Measurements from ENCODE around the gene PPDPF. TPM values are rescaled to one million over a fixed set of nuclear protein-coding genes. Genes with fewer than 3 reads are reported as not detected.
"Not testable (repeated sequence)": the region's sequence is repeated elsewhere in the genome, so short reads cannot be mapped to it uniquely, and the experiment has no call there.

Gene PPDPF
- total and polyA plus RNA-seq, 2 donors (not counting 3 experiments of a cell fraction or from before 2014, with no cell fraction given): 52.2 to 219 TPM

GRCh38 chr20:63513207-63513606 is 7.4 kb upstream of the PPDPF start:
- no peak overlapping the region for H3K9ac ChIP-seq (replicated peaks; ENCODE audit: extremely low read depth, insufficient read depth, low read length)
- no peak for FAIRE-seq
- no TSS peak for BruUV-seq (replicated peaks)
- H2AFZ ChIP-seq (ENCODE audit: low read depth, low read length): no peak overlapping the region
- H3K9me3 ChIP-seq (replicated peaks; ENCODE audit: control insufficient read depth, insufficient read depth, low read length): no peaks in the 10 kb centered on the region
- H3K4me2 ChIP-seq (ENCODE audit: insufficient read depth, low read length): no peak overlapping the region
- intact Hi-C loops (cut with micrococcal nuclease) (loop anchor here (10.0 kb wide), 1 partner anchor 78 kb away; no protein-coding TSS in a partner anchor), dilution Hi-C loops (cut with MboI; ENCODE audit: extremely low pct_ligation_motif_present, low sequenced_read_pairs) (no loop called here)
- no peaks in the 10 kb centered on the region for H3K36me3 ChIP-seq (ENCODE audit: control insufficient read depth in 2 of 2, extremely low read depth in 1 of 2, insufficient read depth in 2 of 2, low read length in 2 of 2)
- TF ChIP-seq FOS (IDR thresholded peaks at IDR 0.05; ENCODE audit: borderline replicate concordance, insufficient read depth, low read length) (no peak), CTCF (IDR thresholded peaks at IDR 0.05; ENCODE audit: extremely low read depth in 1 of 2, insufficient read depth in 1 of 2, low read depth in 1 of 2, low read length in 2 of 2) (no peak), POLR2AphosphoS5 (IDR thresholded peaks at IDR 0.05; ENCODE audit: insufficient read depth, low read depth, low read length) (no peak), MAX (IDR thresholded peaks at IDR 0.05; ENCODE audit: insufficient read depth, insufficient read length) (no peak), EZH2 (IDR thresholded peaks at IDR 0.05; ENCODE audit: borderline replicate concordance, low read depth, low read length, severe bottlenecking) (no peak), GATA2 (IDR thresholded peaks at IDR 0.05; ENCODE audit: insufficient read depth, insufficient read length, low read depth, low read length) (no peak), POLR2A (IDR thresholded peaks at IDR 0.05; ENCODE audit: low read depth, low read length) (no peak), JUN (IDR thresholded peaks at IDR 0.05; ENCODE audit: borderline replicate concordance, insufficient read depth, insufficient read length, low read depth) (no peak), MYC (IDR thresholded peaks at IDR 0.05; ENCODE audit: low read depth, low read length) (no peak)
- H3K4me3 ChIP-seq (replicated peaks in 1 of 3; ENCODE audit: insufficient read depth in 1 of 3, low read depth in 1 of 3, low read length in 3 of 3): no peak overlapping the region
- H3K9me1 ChIP-seq (replicated peaks; ENCODE audit: control insufficient read depth, extremely low read depth, insufficient read depth, low read length): no peaks in the 10 kb centered on the region
- H3K79me2 ChIP-seq (ENCODE audit: control insufficient read depth, insufficient read depth, low read length): no peaks in the 10 kb centered on the region
- H4K20me1 ChIP-seq (replicated peaks; ENCODE audit: control insufficient read depth, extremely low read depth, insufficient read depth, low read length): no peaks in the 10 kb centered on the region
- no peak overlapping the region for H3K27ac ChIP-seq (ENCODE audit: insufficient read depth, low read depth, low read length)
- POLR2A ChIA-PET: no interaction called here
- CTCF ChIA-PET: no interaction called here
- H3K27me3 ChIP-seq (ENCODE audit: control insufficient read depth in 2 of 2, insufficient read depth in 2 of 2, low read length in 2 of 2): peaks cover 0 to 2% of the 10 kb centered on the region in 2 experiments
- H3K4me1 ChIP-seq (ENCODE audit: control insufficient read depth, extremely low read depth, insufficient read depth, low read length): no peaks in the 10 kb centered on the region
- no peak for DNase-seq (ENCODE audit: low read depth, low spot score)

GRCh38 chr20:63514520-63514919 is 6.0 kb upstream of the PPDPF start:
- H3K9me1 ChIP-seq (replicated peaks; ENCODE audit: control insufficient read depth, extremely low read depth, insufficient read depth, low read length); H3K9ac ChIP-seq (replicated peaks; ENCODE audit: extremely low read depth, insufficient read depth, low read length); H3K27me3 ChIP-seq (ENCODE audit: control insufficient read depth in 2 of 2, insufficient read depth in 2 of 2, low read length in 2 of 2); DNase-seq (ENCODE audit: low read depth, low spot score); FAIRE-seq; H3K27ac ChIP-seq (ENCODE audit: insufficient read depth, low read depth, low read length); H3K9me3 ChIP-seq (replicated peaks; ENCODE audit: control insufficient read depth, insufficient read depth, low read length); dilution Hi-C loops (cut with MboI; ENCODE audit: extremely low pct_ligation_motif_present, low sequenced_read_pairs); H3K36me3 ChIP-seq (ENCODE audit: control insufficient read depth in 2 of 2, extremely low read depth in 1 of 2, insufficient read depth in 2 of 2, low read length in 2 of 2); H3K4me2 ChIP-seq (ENCODE audit: insufficient read depth, low read length); H3K79me2 ChIP-seq (ENCODE audit: control insufficient read depth, insufficient read depth, low read length); H3K4me1 ChIP-seq (ENCODE audit: control insufficient read depth, extremely low read depth, insufficient read depth, low read length); H2AFZ ChIP-seq (ENCODE audit: low read depth, low read length); BruUV-seq (replicated peaks); POLR2A ChIA-PET; H4K20me1 ChIP-seq (replicated peaks; ENCODE audit: control insufficient read depth, extremely low read depth, insufficient read depth, low read length); H3K4me3 ChIP-seq (replicated peaks in 1 of 3; ENCODE audit: insufficient read depth in 1 of 3, low read depth in 1 of 3, low read length in 3 of 3): not testable (repeated sequence)
- CTCF ChIA-PET: interaction anchor here (1.5 kb wide), 1 partner anchor 18 kb away, joined by 8 read pairs; no protein-coding TSS in a partner anchor
- intact Hi-C loops (cut with micrococcal nuclease): loop anchor here (10.0 kb wide), 1 partner anchor 80 kb away; no protein-coding TSS in a partner anchor
